ENCODE measurements around the gene IGFL4. TPM values are rescaled to one million over a fixed set of nuclear protein-coding genes. Genes with fewer than 3 reads are reported as not detected.

Gene IGFL4
- total and polyA plus RNA-seq, 4 experiments from 2014 or later: not detected

GRCh38 chr19:46060012-46060411 is 19.2 kb upstream of the IGFL4 start:
- ChIA-PET POLR2A (ENCODE audit: partially characterized antibody) (no interaction called here), CTCF (ENCODE audit: partially characterized antibody) (no interaction called here)

GRCh38 chr19:46058778-46059177 is 18.0 kb upstream of the IGFL4 start:
- H3K27me3 Mint-ChIP-seq: peaks cover 33 to 35% of the 10 kb centered on the region in 2 donors
- peaks cover 0 to 31% (median 15%) of the 10 kb centered on the region in 8 donors for H3K9me3 Mint-ChIP-seq
- no peaks in the 10 kb centered on the region for H3K9me3 ChIP-seq (ENCODE audit: control insufficient read depth in 1 of 2, low read length in 2 of 2)
- H3K4me3 ChIP-seq (ENCODE audit: low read length in 2 of 2): no peak overlapping the region
- no peak for DNase-seq
- intact Hi-C loops (cut with micrococcal nuclease): no loop called here
- H3K4me1 ChIP-seq (ENCODE audit: insufficient read depth, low read length): no peaks in the 10 kb centered on the region
- no peak overlapping the region for H3K27ac ChIP-seq (ENCODE audit: low read depth, low read length)
- H3K4me1 Mint-ChIP-seq: no peaks in the 10 kb centered on the region
- no peaks in the 10 kb centered on the region for H3K36me3 ChIP-seq (ENCODE audit: insufficient read depth, low read length)
- ChIA-PET CTCF (ENCODE audit: partially characterized antibody) (no interaction called here), POLR2A (ENCODE audit: partially characterized antibody) (no interaction called here)
- peaks cover 0 to 8% of the 10 kb centered on the region in 2 donors for H3K36me3 Mint-ChIP-seq
- H3K27me3 ChIP-seq (ENCODE audit: insufficient read depth, low read length): no peaks in the 10 kb centered on the region
- no peak overlapping the region for H3K4me3 Mint-ChIP-seq
- H3K27ac Mint-ChIP-seq: no peak overlapping the region

More at GRCh38 chr19:46060012-46060411, 19.2 kb upstream of the IGFL4 start:
- Histone ChIP-seq H3K27ac (ENCODE audit: low read depth, low read length) (no peak overlapping the region), H3K27me3 (ENCODE audit: insufficient read depth, low read length) (no peaks in the 10 kb centered on the region), H3K4me3 (ENCODE audit: low read length in 2 of 2) (no peak overlapping the region), H3K4me1 (ENCODE audit: insufficient read depth, low read length) (no peaks in the 10 kb centered on the region), H3K9me3 (ENCODE audit: control insufficient read depth in 1 of 2, low read length in 2 of 2) (no peaks in the 10 kb centered on the region), H3K36me3 (ENCODE audit: insufficient read depth, low read length) (no peaks in the 10 kb centered on the region)
- no peak overlapping the region for H3K4me3 Mint-ChIP-seq
- peaks cover 0 to 8% of the 10 kb centered on the region in 2 donors for H3K36me3 Mint-ChIP-seq
- intact Hi-C loops (cut with micrococcal nuclease): no loop called here
- no peak overlapping the region for H3K27ac Mint-ChIP-seq
- no peak for DNase-seq
- no peaks in the 10 kb centered on the region for H3K4me1 Mint-ChIP-seq
- H3K27me3 Mint-ChIP-seq: peaks cover 35 to 36% of the 10 kb centered on the region in 2 donors
- peaks cover 0 to 31% (median 15%) of the 10 kb centered on the region in 8 donors for H3K9me3 Mint-ChIP-seq

GRCh38 chr19:46056536-46056935 is 15.7 kb upstream of the IGFL4 start:
- H3K4me3 ChIP-seq (ENCODE audit: low read length in 2 of 2): no peak overlapping the region
- Mint-ChIP-seq H3K4me3 (no peak overlapping the region), H3K27me3 (peaks cover 34 to 36% of the 10 kb centered on the region in 2 donors), H3K4me1 (no peaks in the 10 kb centered on the region), H3K36me3 (peaks cover 0 to 4% of the 10 kb centered on the region in 2 donors), H3K27ac (no peak overlapping the region), H3K9me3 (peaks cover 0 to 20% (median 12%) of the 10 kb centered on the region in 8 donors)
- H3K27ac ChIP-seq (ENCODE audit: low read depth, low read length): no peak overlapping the region
- POLR2A ChIA-PET (ENCODE audit: partially characterized antibody): no interaction called here
- DNase-seq: no peak
- intact Hi-C loops (cut with micrococcal nuclease): no loop called here
- no peaks in the 10 kb centered on the region for H3K36me3 ChIP-seq (ENCODE audit: insufficient read depth, low read length)
- no peaks in the 10 kb centered on the region for H3K27me3 ChIP-seq (ENCODE audit: insufficient read depth, low read length)
- no peaks in the 10 kb centered on the region for H3K9me3 ChIP-seq (ENCODE audit: control insufficient read depth in 1 of 2, low read length in 2 of 2)
- CTCF ChIA-PET (ENCODE audit: partially characterized antibody): no interaction called here
- H3K4me1 ChIP-seq (ENCODE audit: insufficient read depth, low read length): no peaks in the 10 kb centered on the region

GRCh38 chr19:46052896-46053295 is 12.1 kb upstream of the IGFL4 start:
- no peaks in the 10 kb centered on the region for H3K4me1 ChIP-seq (ENCODE audit: insufficient read depth, low read length)
- H3K27me3 ChIP-seq (ENCODE audit: insufficient read depth, low read length): peaks cover 6% of the 10 kb centered on the region
- ChIA-PET POLR2A (ENCODE audit: partially characterized antibody) (no interaction called here), CTCF (ENCODE audit: partially characterized antibody) (no interaction called here)
- no peak overlapping the region for H3K27ac ChIP-seq (ENCODE audit: low read depth, low read length)
- no peak for DNase-seq
- H3K4me3 Mint-ChIP-seq: no peak overlapping the region
- no peaks in the 10 kb centered on the region for H3K36me3 Mint-ChIP-seq
- intact Hi-C loops (cut with micrococcal nuclease): no loop called here
- H3K27me3 Mint-ChIP-seq: peaks cover 43 to 49% of the 10 kb centered on the region in 2 donors
- no peaks in the 10 kb centered on the region for H3K9me3 ChIP-seq (ENCODE audit: control insufficient read depth in 1 of 2, low read length in 2 of 2)
- no peak overlapping the region for H3K27ac Mint-ChIP-seq
- no peaks in the 10 kb centered on the region for H3K36me3 ChIP-seq (ENCODE audit: insufficient read depth, low read length)
- H3K4me3 ChIP-seq (ENCODE audit: low read length in 2 of 2): no peak overlapping the region
- H3K4me1 Mint-ChIP-seq: no peaks in the 10 kb centered on the region
- peaks cover 0 to 13% (median 0%) of the 10 kb centered on the region in 8 donors for H3K9me3 Mint-ChIP-seq

- H3K9me3 Mint-ChIP-seq: peaks cover 0 to 18% (median 5%) of the 10 kb centered on the region in 8 donors
- no peaks in the 10 kb centered on the region for H3K9me3 ChIP-seq (ENCODE audit: control insufficient read depth in 1 of 2, low read length in 2 of 2)
- no peak overlapping the region for H3K27ac ChIP-seq (ENCODE audit: low read depth, low read length)
- peaks cover 48 to 53% of the 10 kb centered on the region in 2 donors for H3K27me3 Mint-ChIP-seq
- no peak overlapping the region for H3K4me3 Mint-ChIP-seq
- ChIA-PET POLR2A (ENCODE audit: partially characterized antibody) (no interaction called here), CTCF (ENCODE audit: partially characterized antibody) (no interaction called here)
- H3K4me3 ChIP-seq (ENCODE audit: low read length in 2 of 2): no peak overlapping the region
- intact Hi-C loops (cut with micrococcal nuclease): no loop called here
- no peaks in the 10 kb centered on the region for H3K4me1 ChIP-seq (ENCODE audit: insufficient read depth, low read length)
- no peak for DNase-seq
- no peaks in the 10 kb centered on the region for H3K4me1 Mint-ChIP-seq
- H3K36me3 Mint-ChIP-seq: no peaks in the 10 kb centered on the region
- no peak overlapping the region for H3K27ac Mint-ChIP-seq
- H3K36me3 ChIP-seq (ENCODE audit: insufficient read depth, low read length): no peaks in the 10 kb centered on the region
- H3K27me3 ChIP-seq (ENCODE audit: insufficient read depth, low read length): peaks cover 6% of the 10 kb centered on the region
Measured at GRCh38 chr19:46049597-46049996, 8.8 kb upstream of the IGFL4 start.

- H3K4me1 ChIP-seq (ENCODE audit: insufficient read depth, low read length): no peaks in the 10 kb centered on the region
- peaks cover 21% of the 10 kb centered on the region for H3K27me3 ChIP-seq (ENCODE audit: insufficient read depth, low read length)
- H3K4me1 Mint-ChIP-seq: no peaks in the 10 kb centered on the region
- no peak overlapping the region for H3K27ac ChIP-seq (ENCODE audit: low read depth, low read length)
- H3K9me3 Mint-ChIP-seq: peaks cover 2 to 27% (median 9%) of the 10 kb centered on the region in 8 donors
- intact Hi-C loops (cut with micrococcal nuclease): no loop called here
- peaks cover 0 to 3% of the 10 kb centered on the region in 2 donors for H3K36me3 Mint-ChIP-seq
- no peak overlapping the region for H3K27ac Mint-ChIP-seq
- ChIA-PET CTCF (ENCODE audit: partially characterized antibody) (interaction anchor here (1.1 to 2.6 kb wide), 2 partner anchors 12 to 15 kb away, joined by 3 to 10 read pairs; no protein-coding TSS in a partner anchor), POLR2A (ENCODE audit: partially characterized antibody) (no interaction called here)
- no peak overlapping the region for H3K4me3 ChIP-seq (ENCODE audit: low read length in 2 of 2)
- H3K9me3 ChIP-seq (ENCODE audit: control insufficient read depth in 1 of 2, low read length in 2 of 2): no peaks in the 10 kb centered on the region
- no peak for DNase-seq
- no peak overlapping the region for H3K4me3 Mint-ChIP-seq
- peaks cover 55 to 58% of the 10 kb centered on the region in 2 donors for H3K27me3 Mint-ChIP-seq
- H3K36me3 ChIP-seq (ENCODE audit: insufficient read depth, low read length): no peaks in the 10 kb centered on the region
Measured at GRCh38 chr19:46043519-46043918, 2.7 kb upstream of the IGFL4 start.

- Histone ChIP-seq H3K4me1 (ENCODE audit: insufficient read depth, low read length) (no peaks in the 10 kb centered on the region), H3K27me3 (ENCODE audit: insufficient read depth, low read length) (peaks cover 21% of the 10 kb centered on the region), H3K4me3 (ENCODE audit: low read length in 2 of 2) (no peak overlapping the region), H3K27ac (ENCODE audit: low read depth, low read length) (no peak overlapping the region), H3K9me3 (ENCODE audit: control insufficient read depth in 1 of 2, low read length in 2 of 2) (no peaks in the 10 kb centered on the region), H3K36me3 (ENCODE audit: insufficient read depth, low read length) (no peaks in the 10 kb centered on the region)
- no peak overlapping the region for H3K4me3 Mint-ChIP-seq
- H3K36me3 Mint-ChIP-seq: peaks cover 0 to 3% of the 10 kb centered on the region in 2 donors
- POLR2A ChIA-PET (ENCODE audit: partially characterized antibody): no interaction called here
- CTCF ChIA-PET (ENCODE audit: partially characterized antibody): interaction anchor here (1.0 to 2.6 kb wide), 4 partner anchors 11 to 495 kb away, joined by 3 to 10 read pairs (median 4); no protein-coding TSS in a partner anchor
- H3K27me3 Mint-ChIP-seq: peaks cover 44 to 46% of the 10 kb centered on the region in 2 donors
- intact Hi-C loops (cut with micrococcal nuclease): no loop called here
- H3K4me1 Mint-ChIP-seq: no peaks in the 10 kb centered on the region
- no peak for DNase-seq
- peaks cover 2 to 24% (median 8%) of the 10 kb centered on the region in 8 donors for H3K9me3 Mint-ChIP-seq
- H3K27ac Mint-ChIP-seq: no peak overlapping the region
Measured at GRCh38 chr19:46042252-46042883, 1.6 kb upstream of the IGFL4 start.

Data from CD4-positive, alpha-beta memory T cell (primary cell).